Esophagus muscularis mucosa (tissue), 4 donors: ENCODE data around the gene ATF6B. TPM values are rescaled to one million over a fixed set of nuclear protein-coding genes. Genes with fewer than 3 reads are reported as not detected.

Experiments used
- DNase-seq: peaks from one replicate; pipeline ENCODE4 v3.0.0-alpha.2; 2017; ENCODE audit errors: extremely low spot score
- H3K27ac ChIP-seq, 4 donors: fragments of 200-600 bp; sonication (generic); replicated peaks in 1 of 4; 1 replicate in 3 of 4; 2 replicates in 1 of 4; pipeline ENCODE4 v1.5.1; 2016 to 2019; ENCODE audit warnings: mild to moderate bottlenecking in 1 of 4
- H3K27me3 ChIP-seq, 4 donors: fragments of 200-600 bp; sonication (generic); one replicate each; pipeline versions ENCODE4 v1.5.1 to v1.6.0; 2016 to 2019
- H3K36me3 ChIP-seq, 4 donors: fragments of 200-600 bp; sonication (generic); one replicate each; pipeline ENCODE4 v1.5.1; 2016 to 2019
- H3K4me1 ChIP-seq, 4 donors: fragments of 200-600 bp; sonication (generic); one replicate each; pipeline ENCODE4 v1.5.1; 2016 to 2019
- H3K4me3 ChIP-seq, 4 donors: fragments of 200-600 bp; sonication (generic); 1 replicate in 2 of 4; 2 replicates in 2 of 4; pipeline ENCODE4 v1.5.1; 2016 to 2019; ENCODE audit warnings: mild to moderate bottlenecking in 4 of 4, moderate library complexity in 1 of 4
- H3K9me3 ChIP-seq, 4 donors: fragments of 200-600 bp; sonication (generic); 1 replicate in 3 of 4; 2 replicates in 1 of 4; pipeline ENCODE4 v1.5.1; 2016 to 2019
- EP300 ChIP-seq: sonication (generic); formaldehyde crosslinking; IDR thresholded peaks from one replicate; pipeline ENCODE4 v1.6.1; 2017; ENCODE audit warnings: antibody characterized with exemption
- POLR2A ChIP-seq: fragments of 450-650 bp; IDR thresholded peaks from one replicate; pipeline ENCODE4 v1.6.1; 2017; ENCODE audit warnings: antibody characterized with exemption, moderate library complexity, mild to moderate bottlenecking, low read depth
- POLR2AphosphoS5 ChIP-seq, 2 donors: sonication (generic); formaldehyde crosslinking; IDR thresholded peaks; one replicate each; pipeline ENCODE4 v1.6.1; 2017; ENCODE audit warnings: antibody characterized with exemption in 2 of 2
- WGBS: methylation state at CpG from one replicate; pipeline ENCODE4 v1.1.5; 2018; 5-methylcytosine and 5-hydroxymethylcytosine counted together
- intact Hi-C: fragments of 100-400 bp; cut with DNase I; formaldehyde crosslinking; loops from one replicate; pipeline ENCODE4 v1.15.1; 2023
- total RNA-seq, 4 donors: library from RNA; depleted of rRNA; stranded (reverse); fragments of >200 nt; gene quantifications; one replicate each; pipeline versions ENCODE4 v1.1.0 to v1.2.1, GENCODE V29; 2016
- TF ChIP-seq, protein P1 (sequence below), 3 experiments: fragments of 200-600 bp in 2 of 3; fragments of 450-650 bp in 1 of 3; sonication (generic) in 2 of 3; IDR thresholded peaks; one replicate each; pipeline ENCODE4 v1.5.1; 2017 to 2019; ENCODE audit warnings: antibody characterized with exemption in 3 of 3, mild to moderate bottlenecking in 2 of 3, moderate library complexity in 1 of 3

ATF6B gene
- total RNA-seq, 4 donors from 2014 or later: 17.7 to 37.4 (median 27.2) TPM

DNA sequence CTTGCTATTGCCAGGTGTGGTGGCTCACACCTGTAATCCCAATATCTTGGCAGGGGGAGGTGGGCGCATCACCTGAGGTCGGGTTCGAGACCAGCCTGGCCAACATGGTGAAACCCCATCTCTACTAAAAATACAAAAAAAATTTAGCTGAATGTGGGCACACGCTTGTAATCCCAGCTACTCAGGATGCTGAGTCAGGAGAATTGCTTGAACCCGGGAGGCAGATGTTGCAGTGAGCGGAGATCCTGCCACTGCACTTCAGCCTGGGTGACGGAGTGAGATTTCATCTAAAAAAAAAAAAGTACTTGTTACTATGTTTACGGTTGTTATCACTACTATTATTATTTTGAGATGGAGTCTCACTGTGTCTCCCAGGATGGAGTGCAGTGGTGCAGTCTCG, 28.8 kb upstream of the ATF6B start:
- Histone ChIP-seq H3K27ac (no peak overlapping the region), H3K4me1 (peaks cover 25 to 49% (median 40%) of the 10 kb centered on the region in 4 donors), H3K27me3 (no peaks in the 10 kb centered on the region), H3K9me3 (no peaks in the 10 kb centered on the region), H3K36me3 (peaks cover 12 to 58% (median 55%) of the 10 kb centered on the region in 4 donors), H3K4me3 (no peak overlapping the region)
- DNase-seq: no peak
- TF ChIP-seq POLR2AphosphoS5 (IDR thresholded peaks at IDR 0.05): no peak
- no peak for TF ChIP-seq POLR2A
- no peak for TF ChIP-seq EP300
- TF ChIP-seq, protein P1, sequence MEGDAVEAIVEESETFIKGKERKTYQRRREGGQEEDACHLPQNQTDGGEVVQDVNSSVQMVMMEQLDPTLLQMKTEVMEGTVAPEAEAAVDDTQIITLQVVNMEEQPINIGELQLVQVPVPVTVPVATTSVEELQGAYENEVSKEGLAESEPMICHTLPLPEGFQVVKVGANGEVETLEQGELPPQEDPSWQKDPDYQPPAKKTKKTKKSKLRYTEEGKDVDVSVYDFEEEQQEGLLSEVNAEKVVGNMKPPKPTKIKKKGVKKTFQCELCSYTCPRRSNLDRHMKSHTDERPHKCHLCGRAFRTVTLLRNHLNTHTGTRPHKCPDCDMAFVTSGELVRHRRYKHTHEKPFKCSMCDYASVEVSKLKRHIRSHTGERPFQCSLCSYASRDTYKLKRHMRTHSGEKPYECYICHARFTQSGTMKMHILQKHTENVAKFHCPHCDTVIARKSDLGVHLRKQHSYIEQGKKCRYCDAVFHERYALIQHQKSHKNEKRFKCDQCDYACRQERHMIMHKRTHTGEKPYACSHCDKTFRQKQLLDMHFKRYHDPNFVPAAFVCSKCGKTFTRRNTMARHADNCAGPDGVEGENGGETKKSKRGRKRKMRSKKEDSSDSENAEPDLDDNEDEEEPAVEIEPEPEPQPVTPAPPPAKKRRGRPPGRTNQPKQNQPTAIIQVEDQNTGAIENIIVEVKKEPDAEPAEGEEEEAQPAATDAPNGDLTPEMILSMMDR (IDR thresholded peaks at IDR 0.05): no peak
- intact Hi-C loops: no loop called here
- WGBS: 82% methylated on average over 9 of the region's 9 CpGs

DNA sequence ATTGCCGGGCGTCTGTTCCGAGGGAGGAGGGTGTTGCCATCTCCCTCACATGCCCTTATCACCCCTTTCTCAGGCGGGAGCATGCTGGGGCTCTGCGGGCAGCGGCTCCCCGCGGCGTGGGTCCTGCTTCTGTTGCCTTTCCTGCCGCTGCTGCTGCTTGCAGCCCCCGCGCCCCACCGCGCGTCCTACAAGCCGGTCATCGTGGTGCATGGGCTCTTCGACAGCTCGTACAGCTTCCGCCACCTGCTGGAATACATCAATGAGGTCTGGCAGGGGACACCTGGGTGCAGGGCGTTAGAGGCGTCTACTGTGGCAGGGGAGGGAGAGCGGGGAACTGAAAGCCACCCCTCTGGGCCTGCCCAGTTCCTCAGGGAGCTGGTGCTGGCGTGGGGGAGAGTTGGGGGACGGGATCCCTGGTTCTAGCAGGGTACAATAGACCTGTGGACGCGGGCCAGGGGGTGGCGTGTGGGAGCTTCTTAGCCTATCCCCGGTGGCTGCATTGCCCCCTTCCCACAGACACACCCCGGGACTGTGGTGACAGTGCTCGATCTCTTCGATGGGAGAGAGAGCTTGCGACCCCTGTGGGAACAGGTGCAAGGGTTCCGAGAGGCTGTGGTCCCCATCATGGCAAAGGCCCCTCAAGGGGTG, 26.6 kb upstream of the ATF6B start:
- peak overlapping the region; percentile 76 to 84 (median 80) for H3K4me3 ChIP-seq
- peaks cover 12 to 38% (median 38%) of the 10 kb centered on the region in 4 donors for H3K36me3 ChIP-seq
- no peak for DNase-seq
- TF ChIP-seq, protein P1 (IDR thresholded peaks at IDR 0.05): peak; percentile 62 to 74 (median 65)
- TF ChIP-seq POLR2AphosphoS5 (IDR thresholded peaks at IDR 0.05) (peak in 1 of 2 donors; percentile 30), POLR2A (no peak), EP300 (no peak)
- WGBS: 10% methylated on average over 8 of the region's 34 CpGs
- peak overlapping the region; percentile 90 to 94 (median 93) for H3K27ac ChIP-seq
- peaks cover 33 to 69% (median 62%) of the 10 kb centered on the region in 4 donors for H3K4me1 ChIP-seq
- no peaks in the 10 kb centered on the region for H3K9me3 ChIP-seq
- no peaks in the 10 kb centered on the region for H3K27me3 ChIP-seq
- intact Hi-C loops: loop anchor here (2.0 kb wide), 1 partner anchor 36 kb away; no protein-coding TSS in a partner anchor

DNA sequence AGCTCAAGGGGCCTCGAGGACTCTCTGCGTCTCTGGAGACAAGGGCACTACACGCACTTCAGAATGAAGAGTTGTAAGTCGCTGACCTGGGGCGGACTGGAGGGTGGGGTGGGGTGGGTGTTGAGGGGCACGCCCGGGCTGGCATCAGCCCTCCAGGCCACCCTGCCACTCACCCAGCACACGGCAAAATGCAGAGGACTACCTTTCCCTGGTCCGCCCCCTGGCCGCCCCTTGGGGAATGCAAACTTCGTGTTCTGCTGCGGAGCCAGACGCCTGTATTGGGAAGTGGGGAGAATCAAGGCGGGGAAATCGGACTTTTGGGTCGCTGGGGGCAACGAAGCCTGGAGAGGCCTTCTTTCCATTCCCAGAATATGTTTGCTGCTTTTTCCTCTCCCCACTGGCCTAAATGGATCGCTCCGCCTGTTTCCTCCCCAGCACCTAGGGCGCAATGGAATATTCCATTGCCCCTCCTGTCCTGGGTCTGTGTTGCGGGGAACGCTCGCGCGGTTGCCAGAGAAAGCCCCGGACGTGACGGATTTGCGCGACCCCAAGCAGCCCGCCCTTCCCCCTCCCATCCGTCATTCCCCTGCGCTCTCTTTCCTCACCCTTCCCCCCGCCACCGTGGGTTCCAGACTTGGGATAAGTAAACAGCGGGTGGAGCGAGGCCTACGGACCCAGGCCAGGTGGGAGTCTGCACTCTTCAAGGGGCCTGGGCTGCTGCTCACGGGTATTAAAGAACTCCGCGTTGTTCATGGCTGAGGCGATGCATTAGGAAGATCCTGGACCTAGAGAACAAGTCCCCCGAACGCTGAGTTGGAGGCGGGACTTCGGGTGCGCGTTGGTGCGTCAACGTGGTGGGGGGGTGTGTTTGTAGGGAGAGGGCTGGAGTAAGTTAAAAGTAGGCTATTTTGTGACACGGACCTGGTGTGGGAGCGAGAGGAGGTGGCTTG, 25.8 kb upstream of the ATF6B start, which contains the start of gene PPT2:
Gene PPT2 (plus strand): TSS at position 578 of the 950 bp plus-strand sequence. CDS start 454 bp downstream, outside the sequence.
- intact Hi-C loops: loop anchor here (2.0 kb wide), 1 partner anchor 35 kb away; no protein-coding TSS in a partner anchor
- H3K27ac ChIP-seq: peak within 1 kb of the TSS; percentile 90 to 94 (median 93)
- peak within 1 kb of the TSS; percentile 76 to 84 (median 80) for H3K4me3 ChIP-seq
- no peaks in the 10 kb centered on the region for H3K9me3 ChIP-seq
- peaks cover 12 to 41% (median 37%) of the 10 kb centered on the region in 4 donors for H3K36me3 ChIP-seq
- WGBS: 3% methylated on average over 46 of the region's 52 CpGs
- peaks cover 36 to 73% (median 63%) of the 10 kb centered on the region in 4 donors for H3K4me1 ChIP-seq
- H3K27me3 ChIP-seq: no peaks in the 10 kb centered on the region
- peak; percentile 98 for DNase-seq
- TF ChIP-seq POLR2AphosphoS5 (IDR thresholded peaks at IDR 0.05) (peak; percentile 84 to 94), POLR2A (peak; percentile 36), EP300 (no peak)
- TF ChIP-seq, protein P1 (IDR thresholded peaks at IDR 0.05): peak in 2 of 3 experiments; percentile 27 to 30

DNA sequence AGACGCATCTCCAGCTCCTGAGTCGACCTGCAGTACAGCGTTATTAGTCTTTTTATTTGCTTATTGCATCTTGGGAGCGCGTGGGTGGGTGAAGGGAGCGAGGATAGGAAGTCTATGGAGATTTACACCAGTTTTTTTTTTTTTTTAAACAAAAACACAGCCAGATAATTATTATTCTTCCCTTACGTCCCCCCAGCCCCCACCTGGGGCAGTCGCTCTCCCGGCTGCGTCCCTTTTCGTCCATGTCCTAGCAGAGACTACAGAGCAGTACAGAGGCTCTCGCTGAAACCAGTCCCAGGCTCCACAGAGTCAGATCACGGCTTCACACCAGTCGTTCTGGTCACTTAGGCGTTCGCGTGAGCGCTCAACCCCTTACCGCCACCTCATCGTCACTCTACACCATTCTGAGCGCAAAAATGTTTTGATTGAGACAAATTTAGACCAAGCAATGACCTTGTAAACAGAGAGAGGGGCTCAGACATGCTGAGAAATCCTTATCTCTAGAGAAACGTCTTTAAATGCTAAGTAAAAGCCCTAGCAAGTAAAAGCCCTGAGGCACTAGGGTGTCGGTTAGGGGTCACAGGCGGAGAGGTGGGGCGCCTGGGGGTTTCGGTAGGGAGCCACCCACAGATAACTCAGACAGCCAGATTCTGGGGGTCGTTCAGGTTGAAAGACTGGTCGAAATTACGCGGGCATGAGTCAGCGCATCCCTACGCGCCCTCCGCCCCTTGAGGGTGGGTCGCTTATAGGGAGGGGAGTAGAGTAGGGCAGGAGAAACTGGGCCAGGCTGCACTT, 24.9 kb upstream of the ATF6B start:
- H3K9me3 ChIP-seq: no peaks in the 10 kb centered on the region
- no peak for DNase-seq
- peaks cover 4 to 41% (median 31%) of the 10 kb centered on the region in 4 donors for H3K36me3 ChIP-seq
- peaks cover 37 to 73% (median 63%) of the 10 kb centered on the region in 4 donors for H3K4me1 ChIP-seq
- peak overlapping the region; percentile 76 to 84 (median 80) for H3K4me3 ChIP-seq
- intact Hi-C loops: no loop called here
- peak overlapping the region; percentile 90 to 94 (median 93) for H3K27ac ChIP-seq
- WGBS: 26% methylated on average over 35 of the region's 35 CpGs
- TF ChIP-seq, protein P1 (IDR thresholded peaks at IDR 0.05): no peak
- no peak for TF ChIP-seq POLR2A
- TF ChIP-seq EP300: no peak
- TF ChIP-seq POLR2AphosphoS5 (IDR thresholded peaks at IDR 0.05): no peak
- H3K27me3 ChIP-seq: no peaks in the 10 kb centered on the region
